Measurements from ENCODE around the gene GDF7. TPM values are rescaled to one million over a fixed set of nuclear protein-coding genes. Genes with fewer than 3 reads are reported as not detected.

Gene GDF7
- polyA plus RNA-seq, 1 donor = 0.13 TPM

GRCh38 chr2:20622731-20623130 lies 44.2 kb upstream of the GDF7 start:
- no peaks in the 10 kb centered on the region for H3K27me3 ChIP-seq (ENCODE audit: control insufficient read depth, insufficient read depth, low read length)
- no peak for DNase-seq
- peaks cover 72% of the 10 kb centered on the region for H3K36me3 ChIP-seq (ENCODE audit: control insufficient read depth, insufficient read depth, low read length)
- H3K4me3 ChIP-seq (ENCODE audit: low read length) = no peak overlapping the region
- no peaks in the 10 kb centered on the region for H3K9me3 ChIP-seq (ENCODE audit: control insufficient read depth, low read depth, low read length)
- peak overlapping the region; percentile 5 for H3K27ac ChIP-seq (ENCODE audit: low read length)
- peaks cover 25% of the 10 kb centered on the region for H3K4me1 ChIP-seq (ENCODE audit: control insufficient read depth, insufficient read depth, low read length)
- 100% methylated on average over 1 of the region's 10 CpGs for WGBS (ENCODE audit: insufficient coverage, low lambda C conversion rate)

DNA sequence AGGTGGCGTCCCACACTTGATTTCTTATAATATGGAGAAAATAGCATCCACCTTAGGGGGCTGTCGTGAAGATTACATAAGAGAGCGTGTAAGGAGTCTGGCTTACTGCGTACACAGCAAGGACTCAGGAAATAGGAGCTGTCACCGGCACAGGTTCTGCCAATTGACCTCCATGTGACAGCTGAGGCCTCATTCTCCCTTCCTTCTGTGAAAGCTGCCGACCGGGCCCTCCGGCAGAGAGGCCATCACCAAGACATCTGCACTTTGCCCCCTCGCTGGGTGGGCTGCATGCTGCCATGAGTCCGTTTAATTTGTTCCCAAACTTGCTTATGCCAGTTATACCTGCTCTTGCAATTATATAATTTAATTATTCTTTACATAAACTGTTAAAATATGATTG lies 43.7 kb upstream of the GDF7 start:
- H3K36me3 ChIP-seq (ENCODE audit: control insufficient read depth, insufficient read depth, low read length) = peaks cover 72% of the 10 kb centered on the region
- peak overlapping the region; percentile 5 for H3K27ac ChIP-seq (ENCODE audit: low read length)
- H3K4me1 ChIP-seq (ENCODE audit: control insufficient read depth, insufficient read depth, low read length) = peaks cover 20% of the 10 kb centered on the region
- DNase-seq = peak in 1 of 2 donors; percentile 53
- no peak overlapping the region for H3K4me3 ChIP-seq (ENCODE audit: low read length)
- H3K9me3 ChIP-seq (ENCODE audit: control insufficient read depth, low read depth, low read length) = no peaks in the 10 kb centered on the region
- no CpG with 5 or more reads among the region's 10 CpGs for WGBS (ENCODE audit: insufficient coverage, low lambda C conversion rate)
- H3K27me3 ChIP-seq (ENCODE audit: control insufficient read depth, insufficient read depth, low read length) = no peaks in the 10 kb centered on the region

GRCh38 chr2:20623741-20624155 lies 43.2 kb upstream of the GDF7 start:
- no peak for DNase-seq
- H3K36me3 ChIP-seq (ENCODE audit: control insufficient read depth, insufficient read depth, low read length) = peaks cover 71% of the 10 kb centered on the region
- H3K27me3 ChIP-seq (ENCODE audit: control insufficient read depth, insufficient read depth, low read length) = no peaks in the 10 kb centered on the region
- H3K27ac ChIP-seq (ENCODE audit: low read length) = no peak overlapping the region
- H3K4me3 ChIP-seq (ENCODE audit: low read length) = no peak overlapping the region
- no CpG with 5 or more reads among the region's 7 CpGs for WGBS (ENCODE audit: insufficient coverage, low lambda C conversion rate)
- H3K9me3 ChIP-seq (ENCODE audit: control insufficient read depth, low read depth, low read length) = no peaks in the 10 kb centered on the region
- H3K4me1 ChIP-seq (ENCODE audit: control insufficient read depth, insufficient read depth, low read length) = peaks cover 15% of the 10 kb centered on the region

DNA sequence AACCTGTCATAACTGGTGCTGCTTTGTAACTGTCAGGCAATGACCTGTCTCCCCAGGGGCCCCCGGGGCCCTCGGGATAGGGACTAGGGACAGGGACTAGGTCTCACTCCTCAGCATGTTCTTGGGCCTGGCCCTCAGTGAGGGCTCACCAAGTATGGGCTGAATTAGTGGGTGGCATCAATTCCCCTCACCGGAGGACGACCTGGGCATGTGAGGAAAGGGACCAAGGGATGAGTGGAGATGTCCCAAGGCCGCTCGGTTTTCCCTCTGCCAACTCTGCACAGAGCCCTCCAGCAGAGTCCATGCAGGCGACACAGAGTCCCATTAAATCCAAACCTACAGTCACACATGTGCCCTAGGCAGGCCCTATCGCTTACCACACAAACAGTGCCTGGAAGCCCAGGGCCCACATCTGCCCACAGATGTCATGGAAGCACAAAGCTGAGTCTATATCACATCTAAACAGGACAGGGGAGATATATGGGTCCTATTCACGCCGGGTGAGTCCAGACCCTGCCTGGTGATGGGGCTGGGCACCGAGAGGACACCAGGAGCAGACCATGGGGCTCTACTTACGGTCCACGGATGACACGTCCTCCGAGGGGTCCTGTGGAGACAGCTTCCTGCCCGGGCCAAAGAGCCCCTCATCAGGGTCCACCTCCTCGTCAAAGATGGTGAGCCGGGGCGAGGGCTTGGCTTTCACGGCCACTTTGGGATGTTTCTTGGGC lies 42.6 kb upstream of the GDF7 start:
- no CpG with 5 or more reads among the region's 20 CpGs for WGBS (ENCODE audit: insufficient coverage, low lambda C conversion rate)
- H3K9me3 ChIP-seq (ENCODE audit: control insufficient read depth, low read depth, low read length) = no peaks in the 10 kb centered on the region
- H3K36me3 ChIP-seq (ENCODE audit: control insufficient read depth, insufficient read depth, low read length) = peaks cover 68% of the 10 kb centered on the region
- H3K4me1 ChIP-seq (ENCODE audit: control insufficient read depth, insufficient read depth, low read length) = peaks cover 9% of the 10 kb centered on the region
- no peak overlapping the region for H3K27ac ChIP-seq (ENCODE audit: low read length)
- H3K27me3 ChIP-seq (ENCODE audit: control insufficient read depth, insufficient read depth, low read length) = no peaks in the 10 kb centered on the region
- DNase-seq = no peak
- H3K4me3 ChIP-seq (ENCODE audit: low read length) = no peak overlapping the region

- Histone ChIP-seq H3K4me3 (ENCODE audit: low read length) (no peak overlapping the region), H3K27me3 (ENCODE audit: control insufficient read depth, insufficient read depth, low read length) (no peaks in the 10 kb centered on the region), H3K36me3 (ENCODE audit: control insufficient read depth, insufficient read depth, low read length) (peaks cover 70% of the 10 kb centered on the region), H3K4me1 (ENCODE audit: control insufficient read depth, insufficient read depth, low read length) (peaks cover 8% of the 10 kb centered on the region), H3K9me3 (ENCODE audit: control insufficient read depth, low read depth, low read length) (no peaks in the 10 kb centered on the region), H3K27ac (ENCODE audit: low read length) (peak overlapping the region; percentile 45)
- WGBS (ENCODE audit: insufficient coverage, low lambda C conversion rate) = no CpG with 5 or more reads among the region's 11 CpGs
- DNase-seq = no peak
These were observed 42.0 kb upstream of the GDF7 start for GRCh38 chr2:20624884-20625485.

GRCh38 chr2:20625491-20626391 lies 41.2 kb upstream of the GDF7 start:
- no peak overlapping the region for H3K4me3 ChIP-seq (ENCODE audit: low read length)

DNA sequence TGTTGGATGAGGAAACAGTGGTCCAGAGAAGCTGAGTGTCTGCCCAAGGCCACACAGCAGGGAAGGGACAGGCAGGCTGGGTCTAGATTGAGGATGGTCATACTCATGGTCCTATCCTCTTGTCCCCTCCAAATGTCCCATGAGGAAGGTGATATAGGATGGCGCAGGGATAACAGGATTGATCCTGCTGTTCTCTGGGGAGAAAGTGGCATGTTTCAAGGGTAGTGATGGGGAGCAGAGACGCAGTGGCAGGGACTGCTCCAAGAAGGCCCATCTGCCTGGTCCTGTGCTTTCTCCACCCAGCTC lies 40.6 kb upstream of the GDF7 start:
- Histone ChIP-seq H3K4me1 (ENCODE audit: control insufficient read depth, insufficient read depth, low read length) (peaks cover 8% of the 10 kb centered on the region), H3K36me3 (ENCODE audit: control insufficient read depth, insufficient read depth, low read length) (peaks cover 61% of the 10 kb centered on the region), H3K27me3 (ENCODE audit: control insufficient read depth, insufficient read depth, low read length) (no peaks in the 10 kb centered on the region), H3K27ac (ENCODE audit: low read length) (peak overlapping the region; percentile 10), H3K4me3 (ENCODE audit: low read length) (no peak overlapping the region), H3K9me3 (ENCODE audit: control insufficient read depth, low read depth, low read length) (no peaks in the 10 kb centered on the region)
- no CpG with 5 or more reads among the region's 2 CpGs for WGBS (ENCODE audit: insufficient coverage, low lambda C conversion rate)
- no peak for DNase-seq

More at GRCh38 chr2:20625491-20626391, 41.2 kb upstream of the GDF7 start:
- H3K27me3 ChIP-seq (ENCODE audit: control insufficient read depth, insufficient read depth, low read length) = no peaks in the 10 kb centered on the region
- H3K36me3 ChIP-seq (ENCODE audit: control insufficient read depth, insufficient read depth, low read length) = peaks cover 64% of the 10 kb centered on the region
- no peak for DNase-seq
- H3K9me3 ChIP-seq (ENCODE audit: control insufficient read depth, low read depth, low read length) = no peaks in the 10 kb centered on the region
- WGBS (ENCODE audit: insufficient coverage, low lambda C conversion rate) = 100% methylated on average over 1 of the region's 19 CpGs
- H3K4me1 ChIP-seq (ENCODE audit: control insufficient read depth, insufficient read depth, low read length) = peaks cover 8% of the 10 kb centered on the region
- peak overlapping the region; percentile 45 for H3K27ac ChIP-seq (ENCODE audit: low read length)

- Histone ChIP-seq H3K9me3 (ENCODE audit: control insufficient read depth, low read depth, low read length) (no peaks in the 10 kb centered on the region), H3K36me3 (ENCODE audit: control insufficient read depth, insufficient read depth, low read length) (peaks cover 55% of the 10 kb centered on the region), H3K4me3 (ENCODE audit: low read length) (no peak overlapping the region), H3K4me1 (ENCODE audit: control insufficient read depth, insufficient read depth, low read length) (peaks cover 8% of the 10 kb centered on the region), H3K27ac (ENCODE audit: low read length) (no peak overlapping the region), H3K27me3 (ENCODE audit: control insufficient read depth, insufficient read depth, low read length) (no peaks in the 10 kb centered on the region)
- WGBS (ENCODE audit: insufficient coverage, low lambda C conversion rate) = 92% methylated on average over 5 of the region's 20 CpGs
- DNase-seq = no peak
These were observed 40.0 kb upstream of the GDF7 start for GRCh38 chr2:20626698-20627513.

GRCh38 chr2:20627712-20628380 lies 39.1 kb upstream of the GDF7 start:
- H3K27ac ChIP-seq (ENCODE audit: low read length) = no peak overlapping the region
- no peaks in the 10 kb centered on the region for H3K27me3 ChIP-seq (ENCODE audit: control insufficient read depth, insufficient read depth, low read length)
- DNase-seq = no peak
- H3K4me3 ChIP-seq (ENCODE audit: low read length) = no peak overlapping the region
- H3K9me3 ChIP-seq (ENCODE audit: control insufficient read depth, low read depth, low read length) = no peaks in the 10 kb centered on the region
- 100% methylated on average over 1 of the region's 16 CpGs for WGBS (ENCODE audit: insufficient coverage, low lambda C conversion rate)
- H3K4me1 ChIP-seq (ENCODE audit: control insufficient read depth, insufficient read depth, low read length) = peaks cover 5% of the 10 kb centered on the region
- peaks cover 50% of the 10 kb centered on the region for H3K36me3 ChIP-seq (ENCODE audit: control insufficient read depth, insufficient read depth, low read length)
